Measurements from ENCODE around the gene ESPN. TPM values are rescaled to one million over a fixed set of nuclear protein-coding genes. Genes with fewer than 3 reads are reported as not detected.

ESPN gene
- total RNA-seq, 2 experiments from 2014 or later = 0.83 to 0.99 TPM

DNA sequence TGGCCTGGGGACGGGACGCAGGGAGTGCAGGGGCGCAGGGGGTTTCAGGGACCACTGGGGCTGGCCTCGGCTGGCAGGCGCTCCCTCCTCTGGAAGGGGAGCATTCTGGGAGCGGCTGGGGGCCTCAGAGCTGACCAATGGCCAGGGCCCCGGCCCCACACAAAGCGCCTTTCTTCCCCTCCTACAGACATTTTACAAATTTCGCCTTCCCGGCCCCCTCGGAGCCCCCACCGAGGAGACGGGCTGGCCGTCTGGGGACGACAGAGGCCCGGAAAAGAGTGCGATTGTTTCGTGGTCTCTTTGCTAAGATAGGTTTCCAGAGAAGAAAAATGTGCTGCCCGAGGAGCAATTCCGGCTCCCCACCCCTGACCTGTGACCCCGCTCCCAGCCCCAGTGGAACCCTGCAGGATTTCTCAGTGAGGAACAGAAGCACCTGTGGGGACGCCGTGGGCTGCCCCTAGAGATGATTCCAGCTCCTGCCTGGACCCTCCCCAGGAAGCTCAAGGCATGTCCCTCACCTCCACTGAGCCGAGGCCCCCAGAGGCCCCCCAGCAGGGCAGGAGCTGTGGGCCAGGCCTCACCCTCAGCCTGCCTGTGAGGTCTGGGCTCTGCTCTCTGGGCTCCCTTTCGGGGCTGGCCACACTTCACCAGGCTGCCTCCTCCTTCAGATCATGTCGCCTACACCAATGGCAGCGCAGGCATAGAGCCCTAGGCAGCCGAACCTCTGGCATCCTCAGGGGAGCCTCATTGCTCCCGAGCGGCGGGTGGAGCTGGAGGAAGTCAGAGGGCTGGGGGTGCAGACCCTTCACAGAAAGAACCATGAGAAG, 81.8 kb downstream of the ESPN start:
- H3K36me3 Mint-ChIP-seq (ENCODE audit: low read depth) = no peaks in the 10 kb centered on the region
- no peaks in the 10 kb centered on the region for H3K4me1 Mint-ChIP-seq (ENCODE audit: low read depth)
- no peak overlapping the region for H3K4me3 Mint-ChIP-seq
- H3K9me3 Mint-ChIP-seq = no peaks in the 10 kb centered on the region
- ATAC-seq (no peak), DNase-seq (no peak)
- H3K27ac Mint-ChIP-seq = no peak overlapping the region
- TF ChIP-seq, protein P1, sequence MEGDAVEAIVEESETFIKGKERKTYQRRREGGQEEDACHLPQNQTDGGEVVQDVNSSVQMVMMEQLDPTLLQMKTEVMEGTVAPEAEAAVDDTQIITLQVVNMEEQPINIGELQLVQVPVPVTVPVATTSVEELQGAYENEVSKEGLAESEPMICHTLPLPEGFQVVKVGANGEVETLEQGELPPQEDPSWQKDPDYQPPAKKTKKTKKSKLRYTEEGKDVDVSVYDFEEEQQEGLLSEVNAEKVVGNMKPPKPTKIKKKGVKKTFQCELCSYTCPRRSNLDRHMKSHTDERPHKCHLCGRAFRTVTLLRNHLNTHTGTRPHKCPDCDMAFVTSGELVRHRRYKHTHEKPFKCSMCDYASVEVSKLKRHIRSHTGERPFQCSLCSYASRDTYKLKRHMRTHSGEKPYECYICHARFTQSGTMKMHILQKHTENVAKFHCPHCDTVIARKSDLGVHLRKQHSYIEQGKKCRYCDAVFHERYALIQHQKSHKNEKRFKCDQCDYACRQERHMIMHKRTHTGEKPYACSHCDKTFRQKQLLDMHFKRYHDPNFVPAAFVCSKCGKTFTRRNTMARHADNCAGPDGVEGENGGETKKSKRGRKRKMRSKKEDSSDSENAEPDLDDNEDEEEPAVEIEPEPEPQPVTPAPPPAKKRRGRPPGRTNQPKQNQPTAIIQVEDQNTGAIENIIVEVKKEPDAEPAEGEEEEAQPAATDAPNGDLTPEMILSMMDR (IDR thresholded peaks at IDR 0.05) = no peak
- CTCF ChIA-PET = interaction anchor here (0.6 to 1.3 kb wide), 3 partner anchors 16 to 23 kb away, joined by 3 to 4 read pairs (median 3); no protein-coding TSS in a partner anchor
- no peaks in the 10 kb centered on the region for H3K27me3 Mint-ChIP-seq
- intact Hi-C loops (cut with micrococcal nuclease) = no loop called here
- POLR2A ChIA-PET = interaction anchor here (0.6 to 1.2 kb wide), 3 partner anchors 15 to 40 kb away, joined by 3 read pairs; partner anchors contain the start of gene PLEKHG5

DNA sequence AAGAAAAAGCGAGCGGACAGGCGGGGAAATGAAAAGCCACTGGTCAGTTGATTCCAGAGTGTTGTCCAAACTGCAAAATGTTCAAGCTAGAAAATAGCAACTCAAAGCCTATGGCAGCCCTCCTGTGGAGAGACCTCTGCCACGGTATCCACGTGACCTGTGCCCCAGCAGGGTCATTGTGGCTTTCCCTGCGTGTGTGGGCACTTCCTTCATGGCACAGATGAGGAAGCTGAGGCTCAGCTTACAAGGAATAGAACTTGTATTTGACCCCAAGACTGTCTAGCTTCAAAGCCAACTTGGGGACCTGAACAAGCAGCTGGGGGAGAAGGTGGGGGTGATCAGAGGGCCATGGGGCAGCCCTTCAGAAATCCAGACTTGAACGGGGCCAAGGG, 82.5 kb downstream of the ESPN start:
- H3K4me1 Mint-ChIP-seq (ENCODE audit: low read depth) = no peaks in the 10 kb centered on the region
- no peaks in the 10 kb centered on the region for H3K36me3 Mint-ChIP-seq (ENCODE audit: low read depth)
- no peak for DNase-seq
- no peaks in the 10 kb centered on the region for H3K27me3 Mint-ChIP-seq
- no peak for ATAC-seq
- intact Hi-C loops (cut with micrococcal nuclease) = no loop called here
- H3K9me3 Mint-ChIP-seq = no peaks in the 10 kb centered on the region
- CTCF ChIA-PET = interaction anchor here (0.6 to 1.3 kb wide), 3 partner anchors 17 to 47 kb away, joined by 3 to 5 read pairs (median 4); partner anchors contain the start of genes NOL9 and TAS1R1
- TF ChIP-seq, protein P1 (IDR thresholded peaks at IDR 0.05) = no peak
- H3K4me3 Mint-ChIP-seq = no peak overlapping the region
- POLR2A ChIA-PET = interaction anchor here (0.6 kb wide), 1 partner anchor 16 kb away, joined by 3 read pairs; the partner anchor contains the start of gene PLEKHG5
- H3K27ac Mint-ChIP-seq = no peak overlapping the region

DNA sequence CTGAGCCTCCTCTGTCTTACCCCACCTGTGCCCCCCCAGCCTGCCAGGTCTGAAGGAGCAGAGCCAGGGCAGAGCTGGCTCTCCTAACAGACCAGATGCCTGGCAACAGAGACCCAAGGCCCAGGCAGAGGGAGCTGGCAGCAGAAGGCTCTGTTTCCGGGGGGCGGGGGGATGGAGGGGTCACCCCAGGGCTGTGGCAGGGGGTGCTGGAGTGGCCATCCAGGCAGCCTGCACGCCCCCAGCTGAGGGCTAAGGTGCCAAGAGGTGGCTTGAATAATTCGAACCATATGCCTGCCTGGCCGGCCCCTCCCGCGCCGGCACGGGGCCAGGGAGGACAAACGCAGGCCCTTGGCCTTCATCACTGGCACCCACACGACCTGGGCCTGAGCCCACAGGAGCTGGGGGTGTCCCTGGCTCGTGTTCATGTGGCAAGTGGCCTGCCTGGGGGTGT, 82.9 kb downstream of the ESPN start:
- DNase-seq = no peak
- intact Hi-C loops (cut with micrococcal nuclease) = no loop called here
- Mint-ChIP-seq H3K4me3 (no peak overlapping the region), H3K36me3 (ENCODE audit: low read depth) (no peaks in the 10 kb centered on the region), H3K27ac (no peak overlapping the region), H3K4me1 (ENCODE audit: low read depth) (no peaks in the 10 kb centered on the region), H3K9me3 (no peaks in the 10 kb centered on the region), H3K27me3 (no peaks in the 10 kb centered on the region)
- POLR2A ChIA-PET = interaction anchor here (0.6 to 0.9 kb wide), 2 partner anchors 10 to 16 kb away, joined by 3 read pairs; partner anchors contain the start of gene PLEKHG5
- CTCF ChIA-PET = interaction anchor here (0.6 to 1.3 kb wide), 3 partner anchors 16 to 47 kb away, joined by 3 to 5 read pairs (median 4); partner anchors contain the start of genes NOL9 and TAS1R1
- ATAC-seq = no peak
- TF ChIP-seq, protein P1 (IDR thresholded peaks at IDR 0.05) = no peak

DNA sequence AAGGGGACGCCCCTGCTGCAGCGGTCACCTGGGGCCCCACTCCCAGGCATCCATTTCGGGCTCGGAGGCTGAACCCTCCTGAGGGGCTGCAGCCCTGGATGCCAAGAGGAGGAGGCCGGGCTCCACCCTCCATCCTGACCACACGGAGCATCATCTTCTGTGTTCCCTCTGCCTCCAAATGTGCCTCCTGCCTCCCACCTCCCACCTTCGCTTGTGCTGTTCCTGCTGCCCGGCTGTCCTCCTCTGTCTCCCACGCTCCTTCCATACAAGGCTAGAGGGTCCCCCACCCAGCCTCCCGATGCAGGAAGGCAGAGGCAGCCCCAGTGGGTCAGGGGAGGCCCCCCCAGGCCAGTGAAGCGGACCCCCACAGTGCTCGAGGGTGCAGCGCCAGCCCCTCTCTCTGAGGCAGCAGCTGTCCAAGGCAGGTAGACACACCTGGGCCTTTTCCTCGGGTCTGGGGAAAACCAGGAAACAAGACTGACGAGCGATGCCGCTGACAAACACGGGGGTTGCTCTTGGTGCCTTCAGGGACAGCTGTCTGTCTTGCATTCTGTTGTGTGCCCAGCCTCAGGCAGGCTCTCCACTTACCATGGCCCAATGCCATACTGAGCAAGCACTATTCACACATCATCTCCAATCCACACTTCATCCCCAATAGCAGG, 83.7 kb downstream of the ESPN start:
- no peaks in the 10 kb centered on the region for H3K27me3 Mint-ChIP-seq
- ATAC-seq (no peak), DNase-seq (no peak)
- H3K36me3 Mint-ChIP-seq (ENCODE audit: low read depth) = no peaks in the 10 kb centered on the region
- no peak overlapping the region for H3K27ac Mint-ChIP-seq
- no peaks in the 10 kb centered on the region for H3K4me1 Mint-ChIP-seq (ENCODE audit: low read depth)
- intact Hi-C loops (cut with micrococcal nuclease) = no loop called here
- TF ChIP-seq, protein P1 (IDR thresholded peaks at IDR 0.05) = no peak
- CTCF ChIA-PET = interaction anchor here (1.3 kb wide), 1 partner anchor 46 kb away, joined by 4 read pairs; the partner anchor contains the start of gene NOL9
- POLR2A ChIA-PET = interaction anchor here (0.7 to 0.9 kb wide), 2 partner anchors 9 to 13 kb away, joined by 3 read pairs; no protein-coding TSS in a partner anchor
- H3K4me3 Mint-ChIP-seq = no peak overlapping the region
- H3K9me3 Mint-ChIP-seq = no peaks in the 10 kb centered on the region
